Panc1 (cell line): Measurements from ENCODE around the gene CIROP. TPM values are rescaled to one million over a fixed set of nuclear protein-coding genes. Genes with fewer than 3 reads are reported as not detected.

ENCODE experiments used
- ATAC-seq: fragments of 200-7000 bp; cut with Tn5 transposase; 2 replicates; pipeline ENCODE4 v1.9.1; 2020; ENCODE audit warnings: mild to moderate bottlenecking, moderate library complexity
- BruUV-seq: library from RNA; stranded (reverse); fragments of 400-500 nt; replicated peaks from 2 replicates; lab custom pipeline; 2021; lab: Mats Ljungman, UMichigan
- CTCF ChIA-PET: fragments of 300-600 bp; sonication (Branson Sonifier 250); formaldehyde crosslinking; loops from one replicate; lab custom pipeline; 2022; ENCODE audit warnings: antibody characterized with exemption; lab: Charles Lee
- POLR2A ChIA-PET: fragments of 300-600 bp; sonication (Branson Sonifier 250); formaldehyde crosslinking; loops from one replicate; lab custom pipeline; 2022; ENCODE audit warnings: antibody characterized with exemption; lab: Charles Lee
- DNase-seq: peaks from one replicate; pipeline ENCODE4 v3.0.0-alpha.2; 2010; ENCODE audit warnings: low read depth, low spot score
- H3K27ac ChIP-seq: 2 replicates; pipeline ENCODE4 v1.5.1; 2011; ENCODE audit warnings: mild to moderate bottlenecking, low read length, inconsistent platforms
- H3K27me3 ChIP-seq: fragments of 200-500 bp; sonication (Bioruptor generic); 2 replicates; pipeline ENCODE4 v1.6.0; 2014; ENCODE audit warnings: low read length, inconsistent platforms; ENCODE audit not compliant: control insufficient read depth, insufficient read depth
- H3K36me3 ChIP-seq: fragments of 200-500 bp; sonication (Bioruptor generic); 2 replicates; pipeline ENCODE4 v1.5.1; 2014; ENCODE audit warnings: inconsistent platforms, mild to moderate bottlenecking, low read length, moderate library complexity; ENCODE audit not compliant: control insufficient read depth, insufficient read depth
- H3K4me1 ChIP-seq: 2 replicates; pipeline ENCODE4 v1.5.1; 2011; ENCODE audit warnings: inconsistent platforms, mild to moderate bottlenecking, low read length, moderate library complexity; ENCODE audit not compliant: control insufficient read depth, insufficient read depth
- H3K4me3 ChIP-seq, 2 experiments: 2 replicates each; pipeline ENCODE4 v1.5.1; 2011 to 2012; ENCODE audit warnings: low read depth in 2 of 2, low read length in 2 of 2, mild to moderate bottlenecking in 2 of 2, inconsistent platforms in 1 of 2, moderate library complexity in 1 of 2
- H3K9me3 ChIP-seq: fragments of 200-500 bp; sonication (Bioruptor generic); 2 replicates; pipeline ENCODE4 v1.5.1; 2014; ENCODE audit warnings: low read depth, mild to moderate bottlenecking, inconsistent platforms, low read length, moderate library complexity; ENCODE audit not compliant: control insufficient read depth, insufficient read depth
- CTCF ChIP-seq: fragments of 450-650 bp; IDR thresholded peaks from 2 replicates; pipeline ENCODE4 v1.5.1; 2017; ENCODE audit warnings: mild to moderate bottlenecking
- POLR2AphosphoS5 ChIP-seq: IDR thresholded peaks from 2 replicates; pipeline ENCODE4 v1.6.1; 2012; ENCODE audit warnings: mild to moderate bottlenecking, low read depth, low read length, moderate library complexity
- REST ChIP-seq, 2 experiments: IDR thresholded peaks; 2 replicates each; pipeline ENCODE4 v1.6.1; 2011 to 2012; ENCODE audit warnings: low read depth in 2 of 2, control low read depth in 1 of 2, low read length in 1 of 2, mild to moderate bottlenecking in 1 of 2, moderate library complexity in 1 of 2; ENCODE audit not compliant: insufficient read depth in 1 of 2
- SIN3A ChIP-seq: IDR thresholded peaks from 2 replicates; pipeline ENCODE4 v1.6.1; 2012; ENCODE audit warnings: low read depth, mild to moderate bottlenecking, low read length, moderate library complexity, borderline replicate concordance; ENCODE audit not compliant: insufficient read depth
- TCF7L2 ChIP-seq: IDR thresholded peaks from 2 replicates; pipeline ENCODE4 v1.6.1; 2011; ENCODE audit warnings: mild to moderate bottlenecking, low read depth, low read length, inconsistent platforms
- in situ Hi-C: cut with HindIII; loops from 2 replicates; pipeline ENCODE4 v1.10.0; 2016; ENCODE audit warnings: low sequenced_read_pairs, low pct_unique_long_range_greater_than_20kb
- intact Hi-C: fragments of 100-400 bp; cut with micrococcal nuclease; formaldehyde crosslinking; loops from one replicate; pipeline ENCODE4 v1.10.0; 2022; ENCODE audit not compliant: unreplicated experiment
- total RNA-seq: library from RNA; stranded (reverse); gene quantifications from one replicate; pipeline ENCODE4 v1.2.1, GENCODE V29; 2021; ENCODE audit not compliant: unreplicated experiment

CIROP gene
- total RNA-seq, 1 experiment from 2014 or later = not detected

- no peak overlapping the region for H3K27ac ChIP-seq
- no TSS peak for BruUV-seq
- H3K4me1 ChIP-seq = no peaks in the 10 kb centered on the region
- in situ Hi-C loops = no loop called here
- ChIA-PET CTCF (no interaction called here), POLR2A (interaction anchor here (0.6 kb wide), 1 partner anchor 18 kb away, joined by 8 read pairs; no protein-coding TSS in a partner anchor)
- H3K27me3 ChIP-seq = no peaks in the 10 kb centered on the region; the same call in 1 of the 2 replicates
- H3K36me3 ChIP-seq = no peaks in the 10 kb centered on the region
- DNase-seq (no peak), ATAC-seq (no peak)
- H3K9me3 ChIP-seq = no peaks in the 10 kb centered on the region
- intact Hi-C loops = no loop called here
- H3K4me3 ChIP-seq = no peak overlapping the region
- TF ChIP-seq TCF7L2 (no peak), CTCF (no peak), SIN3A (no peak), REST (IDR thresholded peaks at IDR 0.05; ENCODE audit: insufficient read depth in 1 of 2, low read depth in 2 of 2, low read length in 1 of 2) (no peak), POLR2AphosphoS5 (no peak)
Measured at GRCh38 chr14:23143911-23144310, 39.1 kb upstream of the CIROP start.

- in situ Hi-C loops (no loop called here), intact Hi-C loops (no loop called here)
- H3K27ac ChIP-seq = no peak overlapping the region
- TF ChIP-seq POLR2AphosphoS5 (no peak), TCF7L2 (no peak)
- no peaks in the 10 kb centered on the region for H3K9me3 ChIP-seq
- no peaks in the 10 kb centered on the region; the same call in 1 of the 2 replicates for H3K27me3 ChIP-seq
- no peaks in the 10 kb centered on the region for H3K36me3 ChIP-seq
- CTCF ChIA-PET = no interaction called here
- H3K4me1 ChIP-seq = no peaks in the 10 kb centered on the region
- POLR2A ChIA-PET = interaction anchor here (0.6 kb wide), 1 partner anchor 9 kb away, joined by 7 read pairs; no protein-coding TSS in a partner anchor
- no peak overlapping the region for H3K4me3 ChIP-seq
- ATAC-seq (no peak), DNase-seq (no peak)
- no TSS peak for BruUV-seq
Measured at GRCh38 chr14:23142826-23143225, 38.0 kb upstream of the CIROP start.

- no peak overlapping the region for H3K4me3 ChIP-seq
- POLR2A ChIA-PET = interaction anchor here (0.6 kb wide), 1 partner anchor 9 kb away, joined by 7 read pairs; no protein-coding TSS in a partner anchor
- no TSS peak for BruUV-seq
Measured at GRCh38 chr14:23141706-23142444, 37.1 kb upstream of the CIROP start.

More at GRCh38 chr14:23141706-23142444, 37.1 kb upstream of the CIROP start:
- no peaks in the 10 kb centered on the region for H3K9me3 ChIP-seq
- H3K36me3 ChIP-seq = no peaks in the 10 kb centered on the region
- DNase-seq (no peak), ATAC-seq (peak; percentile 62; the same call in 1 of the 2 replicates)
- no peaks in the 10 kb centered on the region for H3K4me1 ChIP-seq
- in situ Hi-C loops (no loop called here), intact Hi-C loops (no loop called here)
- H3K27ac ChIP-seq = no peak overlapping the region
- no peak for TF ChIP-seq REST (IDR thresholded peaks at IDR 0.05; ENCODE audit: insufficient read depth in 1 of 2, low read depth in 2 of 2, low read length in 1 of 2)
- no peak for TF ChIP-seq SIN3A
- TF ChIP-seq POLR2AphosphoS5 = no peak
- TF ChIP-seq TCF7L2 = no peak
- no peak for TF ChIP-seq CTCF
- CTCF ChIA-PET = no interaction called here
- no peaks in the 10 kb centered on the region; the same call in 1 of the 2 replicates for H3K27me3 ChIP-seq
